Stomach (tissue), 4 donors: ENCODE data around the gene C7orf33.

Source experiments
- CTCF ChIP-seq, 7 experiments: fragments of 450-650 bp in 4 of 7; fragments of 200-600 bp in 3 of 7; sonication (generic) in 3 of 7; IDR thresholded peaks; one replicate each; pipeline ENCODE4 v1.5.1; 2016 to 2019; ENCODE audit warnings: antibody characterized with exemption in 7 of 7, control low read depth in 2 of 7, mild to moderate bottlenecking in 1 of 7
- EP300 ChIP-seq: sonication (generic); formaldehyde crosslinking; IDR thresholded peaks from one replicate; pipeline ENCODE4 v1.6.1; 2017; ENCODE audit warnings: antibody characterized with exemption
- POLR2A ChIP-seq, 4 donors: fragments of 450-650 bp; IDR thresholded peaks; one replicate each; pipeline ENCODE4 v1.6.1; 2016; ENCODE audit warnings: antibody characterized with exemption in 4 of 4, control low read depth in 2 of 4, mild to moderate bottlenecking in 1 of 4, moderate library complexity in 1 of 4
- POLR2AphosphoS5 ChIP-seq, 3 donors: sonication (generic); formaldehyde crosslinking; IDR thresholded peaks; one replicate each; pipeline ENCODE4 v1.6.1; 2016; ENCODE audit warnings: antibody characterized with exemption in 3 of 3

- no peak for TF ChIP-seq POLR2AphosphoS5 (IDR thresholded peaks at IDR 0.05)
- no peak for TF ChIP-seq CTCF (IDR thresholded peaks at IDR 0.05)
- TF ChIP-seq POLR2A (IDR thresholded peaks at IDR 0.05) = no peak
- no peak for TF ChIP-seq EP300
Measured at GRCh38 chr7:148558914-148559313, 31.7 kb upstream of the C7orf33 start.
